ENCODE data around the gene ZFHX3.

The ZFHX3 gene

DNA sequence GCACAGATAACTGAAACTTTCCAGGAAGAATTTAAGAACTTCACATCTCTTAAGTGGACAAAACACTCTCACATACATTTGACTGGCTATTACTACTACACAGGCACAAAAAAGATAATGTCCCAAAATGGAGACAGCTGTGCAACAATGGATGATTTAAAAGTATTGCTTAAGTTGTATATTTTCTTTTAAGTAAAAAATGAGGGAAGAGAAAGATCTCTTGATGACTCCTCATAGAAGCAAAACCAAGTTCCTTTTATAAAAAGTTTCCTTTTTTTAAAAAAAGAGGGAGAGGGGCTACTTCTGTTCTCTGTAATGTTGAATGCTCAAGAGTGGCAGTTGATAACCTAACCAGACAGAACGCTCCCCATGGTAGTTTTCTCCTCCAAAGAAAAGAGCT is 195.5 kb downstream of the ZFHX3 start:
- POLR2A ChIA-PET, result no interaction called here
- CTCF ChIA-PET, result no interaction called here
- no peak for DNase-seq (ENCODE audit: extremely low spot score)
- no peak for TF ChIP-seq L3MBTL2 (conservative IDR thresholded peaks at IDR 0.05)
- TF ChIP-seq HDGF (IDR thresholded peaks at IDR 0.05; ENCODE audit: borderline replicate concordance), result no peak
- no peak for TF ChIP-seq BHLHE40 (IDR thresholded peaks at IDR 0.05; ENCODE audit: borderline replicate concordance)
- TF ChIP-seq CTBP1 (IDR thresholded peaks at IDR 0.05; ENCODE audit: borderline replicate concordance), result no peak
- no peak for TF ChIP-seq SP1 (IDR thresholded peaks at IDR 0.05)
- TF ChIP-seq ARNT (IDR thresholded peaks at IDR 0.05), result no peak
- no peak for TF ChIP-seq SUZ12 (IDR thresholded peaks at IDR 0.05)
- no peak for TF ChIP-seq NFRKB (IDR thresholded peaks at IDR 0.05)

DNA sequence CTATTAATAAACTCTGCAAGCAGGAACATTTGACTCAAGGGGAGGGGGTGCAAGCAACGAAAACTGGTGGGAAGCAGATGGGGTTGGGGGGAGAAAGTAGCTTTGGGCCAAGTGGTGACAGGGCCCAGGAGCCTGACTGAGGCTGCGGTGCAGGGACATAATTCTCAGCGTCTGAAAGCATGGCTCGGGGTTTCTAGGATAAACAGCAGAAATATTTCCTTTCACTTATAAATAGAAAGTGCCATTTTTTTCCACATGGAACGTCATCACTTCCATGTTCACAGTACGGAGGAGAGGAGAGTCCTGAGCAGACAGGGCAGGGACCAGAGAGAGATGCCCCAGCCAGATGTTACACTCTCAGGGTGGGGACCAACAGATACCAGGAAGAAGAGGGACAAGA is 197.1 kb downstream of the ZFHX3 start:
- ChIA-PET CTCF (interaction anchor here (1.2 kb wide), 1 partner anchor 1185 kb away, joined by 3 read pairs; no protein-coding TSS in a partner anchor), POLR2A (no interaction called here)
- no peak for DNase-seq (ENCODE audit: extremely low spot score)
- TF ChIP-seq BHLHE40 (IDR thresholded peaks at IDR 0.05; ENCODE audit: borderline replicate concordance), result no peak
- TF ChIP-seq HDGF (IDR thresholded peaks at IDR 0.05; ENCODE audit: borderline replicate concordance), result no peak
- TF ChIP-seq FOXA1 (IDR thresholded peaks at IDR 0.05), result no peak

- DNase-seq (ENCODE audit: extremely low spot score), result no peak
- ChIA-PET CTCF (interaction anchor here (1.2 kb wide), 1 partner anchor 1185 kb away, joined by 3 read pairs; no protein-coding TSS in a partner anchor), POLR2A (no interaction called here)
- TF ChIP-seq ARNT (IDR thresholded peaks at IDR 0.05), result no peak
- TF ChIP-seq HDGF (IDR thresholded peaks at IDR 0.05; ENCODE audit: borderline replicate concordance), result no peak
- no peak for TF ChIP-seq L3MBTL2 (conservative IDR thresholded peaks at IDR 0.05)
- TF ChIP-seq, protein P1, sequence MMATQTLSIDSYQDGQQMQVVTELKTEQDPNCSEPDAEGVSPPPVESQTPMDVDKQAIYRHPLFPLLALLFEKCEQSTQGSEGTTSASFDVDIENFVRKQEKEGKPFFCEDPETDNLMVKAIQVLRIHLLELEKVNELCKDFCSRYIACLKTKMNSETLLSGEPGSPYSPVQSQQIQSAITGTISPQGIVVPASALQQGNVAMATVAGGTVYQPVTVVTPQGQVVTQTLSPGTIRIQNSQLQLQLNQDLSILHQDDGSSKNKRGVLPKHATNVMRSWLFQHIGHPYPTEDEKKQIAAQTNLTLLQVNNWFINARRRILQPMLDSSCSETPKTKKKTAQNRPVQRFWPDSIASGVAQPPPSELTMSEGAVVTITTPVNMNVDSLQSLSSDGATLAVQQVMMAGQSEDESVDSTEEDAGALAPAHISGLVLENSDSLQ (IDR thresholded peaks at IDR 0.05), result no peak
- TF ChIP-seq ZNF384 (IDR thresholded peaks at IDR 0.05), result no peak
- TF ChIP-seq SP1 (IDR thresholded peaks at IDR 0.05), result no peak
- no peak for TF ChIP-seq CTBP1 (IDR thresholded peaks at IDR 0.05; ENCODE audit: borderline replicate concordance)
- no peak for TF ChIP-seq LEF1 (IDR thresholded peaks at IDR 0.05; ENCODE audit: borderline replicate concordance)
Observed at GRCh38 chr16:72850021-72850420, 197.9 kb downstream of the ZFHX3 start.

DNA sequence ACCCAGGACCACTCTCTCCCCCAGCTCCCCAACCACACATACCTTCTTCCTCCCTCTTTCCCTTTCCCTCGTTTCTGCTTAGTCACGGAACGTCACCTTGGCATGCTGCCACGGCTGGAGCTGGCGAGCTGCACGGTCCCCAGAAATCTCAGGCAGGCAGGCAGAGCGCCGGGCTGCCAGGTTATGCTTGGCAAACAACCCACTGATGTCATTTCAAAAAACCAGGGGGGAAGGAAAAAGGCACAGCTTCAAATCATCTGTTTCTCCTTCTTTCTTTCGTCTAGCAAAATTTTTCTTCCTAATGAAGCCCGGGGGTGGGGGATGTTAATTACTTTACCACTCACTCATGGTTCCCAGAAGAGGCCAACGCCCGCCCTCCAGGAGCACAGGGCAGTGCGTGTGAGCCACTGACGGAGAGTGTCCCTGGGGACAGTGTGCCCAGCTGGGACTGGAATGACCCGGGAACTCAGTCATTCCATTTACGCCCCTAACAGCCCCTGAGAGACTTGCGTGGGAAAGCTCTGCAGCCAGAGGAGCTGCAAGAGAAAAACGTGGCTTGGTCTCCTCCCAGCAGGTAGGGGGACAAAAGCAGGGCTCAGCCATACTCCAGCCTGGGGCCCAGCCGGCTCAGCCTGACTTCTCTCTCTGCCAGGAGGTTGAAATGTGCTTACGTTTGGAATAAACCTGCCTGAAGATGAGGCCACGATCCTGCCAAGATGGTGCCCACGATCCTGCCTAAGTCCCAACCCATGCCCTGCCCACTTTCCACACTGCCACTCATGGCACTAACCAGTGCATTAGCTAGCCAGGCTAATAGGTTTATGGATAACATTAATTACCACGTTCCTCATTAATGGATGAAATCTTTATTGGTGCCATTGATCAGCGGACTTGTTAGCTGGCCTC is 198.9 kb downstream of the ZFHX3 start:
- TF ChIP-seq FOXM1 (IDR thresholded peaks at IDR 0.05; ENCODE audit: borderline replicate concordance) (no peak), TARDBP (IDR thresholded peaks at IDR 0.05) (no peak), FOXA1 (IDR thresholded peaks at IDR 0.05) (no peak), ELF4 (IDR thresholded peaks at IDR 0.05) (no peak), L3MBTL2 (conservative IDR thresholded peaks at IDR 0.05) (no peak), NFRKB (IDR thresholded peaks at IDR 0.05) (no peak), SP1 (IDR thresholded peaks at IDR 0.05) (no peak), BHLHE40 (IDR thresholded peaks at IDR 0.05; ENCODE audit: borderline replicate concordance) (no peak)
- CTCF ChIA-PET, result interaction anchor here (2.4 to 4.5 kb wide), 2 partner anchors 8 to 16 kb away, joined by 15 to 21 read pairs; no protein-coding TSS in a partner anchor
- DNase-seq (ENCODE audit: extremely low spot score), result peak; percentile 11
- POLR2A ChIA-PET, result no interaction called here

DNA sequence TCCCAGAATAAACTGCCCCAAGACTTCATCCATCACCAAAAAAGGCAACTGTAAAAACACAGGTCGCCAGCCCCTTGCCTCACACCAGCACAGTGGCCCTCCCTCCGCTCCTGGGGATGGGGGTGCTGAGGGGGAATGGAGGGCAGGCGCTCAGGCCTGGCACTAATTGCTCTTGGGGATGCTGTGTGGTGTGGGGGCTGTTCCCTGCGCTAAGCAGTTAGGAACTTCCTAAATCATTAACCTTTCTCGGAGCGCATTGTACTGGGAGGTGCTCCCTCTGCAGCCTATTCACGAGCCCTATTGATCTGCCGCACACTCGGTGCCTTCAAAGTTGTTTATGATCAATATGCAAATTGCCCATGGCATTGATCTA is 199.9 kb downstream of the ZFHX3 start:
- TF ChIP-seq BHLHE40 (IDR thresholded peaks at IDR 0.05; ENCODE audit: borderline replicate concordance) (no peak), CTBP1 (IDR thresholded peaks at IDR 0.05; ENCODE audit: borderline replicate concordance) (no peak), SUZ12 (IDR thresholded peaks at IDR 0.05) (no peak), FOXA1 (IDR thresholded peaks at IDR 0.05) (no peak), HDGF (IDR thresholded peaks at IDR 0.05; ENCODE audit: borderline replicate concordance) (no peak), NFRKB (IDR thresholded peaks at IDR 0.05) (no peak), ZNF384 (IDR thresholded peaks at IDR 0.05) (no peak), ELF4 (IDR thresholded peaks at IDR 0.05) (no peak)
- TF ChIP-seq, protein P1 (IDR thresholded peaks at IDR 0.05), result no peak
- CTCF ChIA-PET, result interaction anchor here (2.4 to 4.5 kb wide), 2 partner anchors 9 to 15 kb away, joined by 15 to 21 read pairs; no protein-coding TSS in a partner anchor
- DNase-seq (ENCODE audit: extremely low spot score), result no peak
- POLR2A ChIA-PET, result no interaction called here

GRCh38 chr16:72847187-72848027 is 200.5 kb downstream of the ZFHX3 start:
- DNase-seq (ENCODE audit: extremely low spot score), result peak; percentile 42
- ChIA-PET CTCF (interaction anchor here (1.1 to 4.5 kb wide), 3 partner anchors 9 to 63 kb away, joined by 3 to 21 read pairs (median 15); no protein-coding TSS in a partner anchor), POLR2A (no interaction called here)
- TF ChIP-seq FOXM1 (IDR thresholded peaks at IDR 0.05; ENCODE audit: borderline replicate concordance), result no peak
- no peak for TF ChIP-seq TARDBP (IDR thresholded peaks at IDR 0.05)
- TF ChIP-seq CTBP1 (IDR thresholded peaks at IDR 0.05; ENCODE audit: borderline replicate concordance), result no peak
- no peak for TF ChIP-seq ARNT (IDR thresholded peaks at IDR 0.05)
- no peak for TF ChIP-seq LEF1 (IDR thresholded peaks at IDR 0.05; ENCODE audit: borderline replicate concordance)
- no peak for TF ChIP-seq SUZ12 (IDR thresholded peaks at IDR 0.05)
- no peak for TF ChIP-seq FOXK2 (IDR thresholded peaks at IDR 0.05)
